SH-SY5Y (cell line): ENCODE data around the gene VAV2.

ENCODE experiments used
- GATA2 ChIP-seq: IDR thresholded peaks from 2 replicates; pipeline ENCODE4 v1.6.1; 2011; ENCODE audit warnings: mild to moderate bottlenecking, low read depth, low read length
- GATA3 ChIP-seq: IDR thresholded peaks from 2 replicates; pipeline ENCODE4 v1.6.1; 2011; ENCODE audit warnings: low read depth, mild to moderate bottlenecking, low read length, moderate library complexity

DNA sequence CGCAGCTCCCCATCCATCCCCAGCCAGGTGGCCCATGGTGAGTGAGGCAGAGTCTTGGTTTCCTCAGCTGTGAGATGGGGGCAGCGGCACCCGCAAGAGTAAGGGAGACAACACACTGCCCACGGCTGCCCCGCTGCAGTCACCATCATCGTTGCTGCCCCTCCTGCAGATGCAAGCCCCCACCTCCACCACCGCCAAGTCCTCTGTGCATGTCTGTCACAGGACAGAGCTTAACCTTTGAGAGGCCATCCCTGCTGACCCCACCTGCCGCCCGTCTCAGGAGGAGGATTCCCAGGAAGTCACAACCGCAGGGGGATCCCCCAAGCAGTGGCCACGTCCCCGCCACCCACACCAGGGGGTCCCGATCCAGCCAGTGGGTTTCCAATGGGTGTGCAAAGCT lies 113.7 kb downstream of the VAV2 start:
- TF ChIP-seq GATA3 (no peak), GATA2 (no peak)
